Endothelial cell of hepatic sinusoid (primary cell): ENCODE results near the gene DLK1.

Source experiments
- in situ Hi-C: cut with HindIII; loops from 2 replicates; pipeline ENCODE4 v1.10.0; 2017; ENCODE audit warnings: low sequenced_read_pairs

DLK1 gene

DNA sequence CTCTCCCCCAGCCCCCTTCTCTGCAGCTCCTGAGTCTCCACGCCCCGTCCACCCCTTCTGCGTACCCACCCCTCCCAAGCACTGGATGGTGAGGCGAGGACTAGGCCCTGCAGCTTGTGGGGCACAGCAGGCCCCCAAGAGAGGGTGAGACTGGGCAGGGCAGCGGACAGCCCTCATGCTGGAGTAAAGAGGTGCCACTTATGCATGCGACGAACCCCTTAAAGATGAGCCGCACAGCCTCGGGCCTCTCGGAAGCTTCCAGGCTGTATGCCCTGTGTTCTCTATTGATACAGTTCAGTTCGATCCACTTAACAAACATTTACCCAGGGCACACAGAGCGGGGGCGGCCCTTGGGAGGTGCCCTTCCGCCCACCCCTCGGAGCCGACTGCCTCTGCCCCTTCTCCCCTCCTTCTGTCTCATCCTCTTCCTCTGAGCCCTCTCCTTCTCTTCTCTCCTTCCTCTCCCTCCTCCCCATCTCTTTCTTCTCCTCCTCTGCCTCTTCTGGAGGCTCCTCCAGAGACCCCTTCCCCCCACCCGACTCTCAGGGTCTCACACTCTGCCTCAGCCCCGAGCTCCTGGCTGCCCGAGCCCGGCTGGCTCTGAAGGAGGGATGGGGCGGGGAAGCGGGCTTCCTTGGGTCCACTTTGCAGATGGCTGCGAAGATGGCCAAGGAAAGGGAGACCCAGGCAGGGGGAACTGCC is 32.7 kb upstream of the DLK1 start:
- in situ Hi-C loops, result no loop called here

DNA sequence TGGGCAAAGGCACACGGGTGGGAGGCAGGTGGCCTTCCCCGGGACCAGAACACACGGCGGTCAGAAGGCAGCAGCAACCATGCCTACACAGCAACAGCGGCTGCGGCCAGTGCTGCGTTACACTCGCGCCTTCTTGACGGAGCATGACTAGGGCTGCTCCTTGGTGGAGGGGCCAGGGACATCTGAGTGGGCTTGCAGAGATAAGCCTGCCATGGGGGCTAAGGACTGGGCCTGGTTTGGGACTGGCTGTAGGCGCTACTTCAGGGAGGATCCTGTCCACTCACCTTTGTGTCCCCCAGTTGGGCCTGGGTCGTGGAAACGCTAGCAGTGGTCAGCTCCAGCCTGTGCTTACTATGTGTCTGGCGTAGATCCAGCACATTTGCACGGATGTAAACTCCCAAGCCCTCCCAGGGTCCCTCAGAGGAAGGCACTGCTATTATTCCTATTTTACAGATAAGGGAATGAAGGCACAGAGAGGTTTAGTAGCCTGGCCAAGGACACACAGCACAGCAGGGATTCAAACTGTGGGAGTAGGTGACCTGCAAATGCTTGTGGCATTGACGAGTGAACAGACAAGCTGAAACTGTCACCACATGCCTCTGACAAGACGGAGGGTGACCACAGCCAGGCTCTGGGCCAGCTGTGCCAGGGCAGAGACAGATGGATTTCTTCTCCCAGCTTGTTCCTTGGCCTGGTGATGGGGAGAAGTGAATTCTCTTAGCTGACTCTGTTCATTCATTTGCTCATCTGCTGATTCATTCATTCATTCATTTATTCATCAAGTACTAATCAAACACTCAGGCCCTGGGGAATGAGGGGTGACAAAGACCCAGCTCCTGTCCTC is 31.9 kb upstream of the DLK1 start:
- in situ Hi-C loops, result no loop called here

DNA sequence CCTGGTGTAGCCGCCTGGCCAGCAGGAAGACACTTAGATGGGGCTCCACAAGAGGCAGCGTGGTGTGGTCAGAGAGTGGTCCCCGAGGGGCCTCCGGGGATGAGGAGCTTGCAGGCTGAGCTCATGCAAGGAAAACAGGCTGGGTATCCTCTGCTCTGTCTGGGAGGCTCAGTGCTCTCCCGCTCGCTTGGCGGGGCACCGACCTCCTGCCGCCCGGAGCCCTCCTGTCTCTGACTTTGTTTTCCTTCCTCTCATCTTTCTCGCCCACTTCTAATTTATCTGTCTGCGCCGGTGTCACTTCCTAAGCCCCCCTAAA is 31.3 kb upstream of the DLK1 start:
- in situ Hi-C loops, result no loop called here

DNA sequence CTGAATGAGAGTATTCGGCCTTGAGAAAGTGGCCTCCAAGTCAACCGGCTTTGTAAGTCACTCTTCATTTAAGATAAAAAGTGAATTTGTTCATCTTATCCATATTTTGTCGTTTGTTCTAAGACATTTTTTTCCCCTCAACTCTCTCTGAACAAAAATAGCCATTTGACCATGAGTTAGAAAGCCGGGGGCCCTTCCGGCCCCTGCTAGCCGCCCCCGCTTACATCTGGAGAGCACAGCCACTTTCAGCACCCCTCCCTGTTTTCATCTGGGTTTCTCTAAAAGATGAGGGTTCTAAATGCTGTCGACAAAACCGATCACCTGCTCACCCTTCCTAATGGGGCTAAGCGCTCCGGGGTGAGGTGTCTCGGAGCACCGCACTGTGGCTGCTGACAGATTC is 30.7 kb upstream of the DLK1 start:
- in situ Hi-C loops, result no loop called here

DNA sequence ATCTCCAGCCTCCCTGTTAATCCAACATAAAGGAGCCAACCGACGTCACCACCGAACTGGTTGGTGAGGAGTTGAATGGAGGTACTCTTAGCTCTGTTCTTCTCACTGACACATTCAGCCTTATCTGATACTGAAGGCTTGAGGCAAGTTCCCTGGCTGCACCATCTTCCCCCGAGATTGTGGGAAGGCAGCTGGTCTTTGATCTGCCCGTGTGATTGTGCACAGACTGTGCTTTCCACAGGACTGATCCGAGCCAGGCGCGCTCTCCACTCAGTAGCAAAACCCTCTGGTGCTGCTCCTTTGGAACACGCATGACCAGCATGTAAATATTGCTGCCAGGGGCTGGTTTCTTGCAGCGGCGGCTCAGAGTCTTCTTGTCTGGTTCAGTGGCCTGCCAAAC is 30.1 kb upstream of the DLK1 start:
- in situ Hi-C loops, result no loop called here

DNA sequence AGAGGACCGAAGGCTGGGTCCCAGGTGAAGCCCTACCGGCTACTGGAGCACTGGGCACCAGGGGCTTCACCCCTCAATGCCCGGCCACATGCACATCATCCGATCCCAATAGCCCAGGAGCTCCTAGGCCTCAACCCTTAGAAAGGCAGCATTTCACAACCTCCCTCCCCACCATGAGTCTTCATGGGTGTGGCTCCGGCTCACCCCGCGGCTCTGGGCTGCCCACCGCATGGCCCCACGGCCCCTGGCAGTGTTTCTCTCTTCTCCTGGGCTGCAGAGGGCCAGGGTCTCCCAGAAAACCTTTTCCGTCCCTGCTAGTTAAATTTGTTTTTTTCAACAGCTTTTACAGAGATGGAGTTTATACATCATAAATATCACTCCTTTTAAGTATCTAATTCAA is 28.6 kb upstream of the DLK1 start:
- in situ Hi-C loops, result no loop called here

GRCh38 chr14:100698666-100699448 is 27.8 kb upstream of the DLK1 start:
- in situ Hi-C loops, result no loop called here

- in situ Hi-C loops, result no loop called here
These were observed 25.4 kb upstream of the DLK1 start for GRCh38 chr14:100701314-100701713.

DNA sequence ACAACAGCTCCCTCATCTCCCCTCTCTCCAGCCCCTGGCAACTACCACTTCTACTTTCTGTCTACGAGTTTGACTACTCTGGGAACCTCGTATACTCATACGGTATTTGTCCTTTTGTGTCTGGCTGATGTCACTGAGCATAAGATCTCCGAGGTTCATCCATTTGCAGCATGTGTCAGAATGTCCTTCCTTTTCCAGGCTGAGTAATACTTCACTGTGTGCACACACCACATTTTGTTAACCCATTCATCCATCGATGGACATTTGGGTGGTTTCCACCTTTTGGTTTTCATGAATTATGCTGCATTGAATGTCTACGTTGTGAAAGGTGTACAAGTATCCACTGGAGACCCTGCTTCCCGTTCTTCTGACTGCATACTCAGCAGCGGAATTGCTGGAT is 24.1 kb upstream of the DLK1 start:
- in situ Hi-C loops, result no loop called here

- in situ Hi-C loops, result no loop called here
These were observed 23.1 kb upstream of the DLK1 start for GRCh38 chr14:100703386-100704220.

- in situ Hi-C loops, result no loop called here
These were observed 20.5 kb upstream of the DLK1 start for GRCh38 chr14:100706200-100706599.

DNA sequence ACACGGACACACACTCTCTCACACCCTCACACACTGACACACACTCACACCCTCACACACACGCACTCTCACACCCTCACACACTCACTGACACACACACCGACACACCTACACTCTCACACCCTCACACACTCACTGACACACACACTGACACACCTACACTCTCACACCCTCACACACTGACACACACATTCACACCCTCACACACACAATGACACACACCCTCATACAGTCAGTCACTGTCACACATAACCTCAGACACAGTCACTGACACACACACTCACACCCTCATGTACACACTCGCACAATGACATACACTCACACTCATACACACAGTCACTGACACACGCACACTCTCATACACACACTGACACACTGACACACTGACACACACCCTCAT is 19.8 kb upstream of the DLK1 start:
- in situ Hi-C loops, result no loop called here

GRCh38 chr14:100708425-100709288 is 18.0 kb upstream of the DLK1 start:
- in situ Hi-C loops, result no loop called here

DNA sequence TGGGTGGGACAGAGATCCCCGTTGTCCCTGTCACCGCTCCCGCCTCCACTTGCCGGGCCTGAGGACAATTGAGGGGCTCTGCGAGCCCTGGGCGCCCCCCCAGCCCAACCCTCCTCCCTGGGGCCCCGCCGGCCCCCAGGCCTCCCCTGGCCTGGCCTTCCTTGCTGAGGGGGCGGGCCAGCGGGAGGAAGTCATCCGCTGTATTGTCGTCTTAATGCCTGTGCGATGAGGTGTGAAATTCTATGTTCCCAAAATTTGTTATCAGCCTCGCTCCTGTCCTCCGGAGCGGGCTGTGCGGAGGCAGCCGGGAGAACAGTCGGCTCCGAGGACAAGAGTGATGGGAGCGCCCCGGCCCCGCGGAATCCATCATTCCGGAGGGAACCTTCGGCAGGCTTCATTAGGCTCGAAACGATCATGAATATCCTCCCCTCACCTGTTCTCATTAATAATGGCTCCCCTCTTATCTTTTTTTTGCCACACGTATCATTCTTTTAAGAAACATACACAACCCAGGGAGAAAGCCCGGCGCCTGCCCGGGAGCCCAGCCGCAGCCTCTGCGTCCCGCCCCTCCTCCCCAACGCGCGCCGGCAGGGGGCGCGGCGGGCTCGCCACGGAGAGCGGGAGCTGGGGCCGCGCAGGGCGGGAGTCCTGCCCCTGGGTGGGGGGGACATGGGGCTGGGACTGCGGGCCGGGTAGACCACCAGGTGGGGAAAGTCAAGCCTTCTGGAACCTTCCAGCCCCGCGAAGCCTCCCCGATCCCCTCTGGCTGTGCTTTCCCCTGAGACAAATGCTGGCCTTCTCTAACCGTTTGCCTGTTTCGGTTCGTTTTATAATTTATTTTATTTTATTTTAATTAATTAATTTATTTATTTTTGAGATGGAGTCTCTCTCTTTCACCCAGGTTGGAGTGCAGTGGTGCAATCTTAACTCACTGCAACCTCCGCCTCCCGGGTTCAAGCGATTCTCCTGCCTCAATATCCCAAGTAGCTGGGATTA is 17.1 kb upstream of the DLK1 start:
- in situ Hi-C loops, result no loop called here

DNA sequence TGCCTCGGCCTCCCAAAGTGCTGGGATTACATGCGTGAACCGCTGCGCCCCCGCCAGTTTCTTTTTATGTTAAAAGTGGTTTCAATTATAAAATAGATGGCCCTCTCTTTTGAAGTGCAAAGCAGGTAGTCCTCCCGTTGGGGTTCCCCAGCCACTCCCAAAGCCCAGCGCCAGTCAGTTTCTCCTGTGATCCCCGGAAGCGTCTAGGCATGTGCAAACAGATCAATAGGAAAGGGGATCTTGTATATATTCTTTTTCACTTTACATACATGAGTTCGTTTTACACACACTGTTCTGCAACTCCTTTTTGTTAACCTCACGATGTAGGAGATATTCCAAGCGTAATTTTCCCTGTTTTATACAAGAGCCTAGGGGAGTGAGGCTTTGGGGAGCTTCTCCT is 16.3 kb upstream of the DLK1 start:
- in situ Hi-C loops, result no loop called here

DNA sequence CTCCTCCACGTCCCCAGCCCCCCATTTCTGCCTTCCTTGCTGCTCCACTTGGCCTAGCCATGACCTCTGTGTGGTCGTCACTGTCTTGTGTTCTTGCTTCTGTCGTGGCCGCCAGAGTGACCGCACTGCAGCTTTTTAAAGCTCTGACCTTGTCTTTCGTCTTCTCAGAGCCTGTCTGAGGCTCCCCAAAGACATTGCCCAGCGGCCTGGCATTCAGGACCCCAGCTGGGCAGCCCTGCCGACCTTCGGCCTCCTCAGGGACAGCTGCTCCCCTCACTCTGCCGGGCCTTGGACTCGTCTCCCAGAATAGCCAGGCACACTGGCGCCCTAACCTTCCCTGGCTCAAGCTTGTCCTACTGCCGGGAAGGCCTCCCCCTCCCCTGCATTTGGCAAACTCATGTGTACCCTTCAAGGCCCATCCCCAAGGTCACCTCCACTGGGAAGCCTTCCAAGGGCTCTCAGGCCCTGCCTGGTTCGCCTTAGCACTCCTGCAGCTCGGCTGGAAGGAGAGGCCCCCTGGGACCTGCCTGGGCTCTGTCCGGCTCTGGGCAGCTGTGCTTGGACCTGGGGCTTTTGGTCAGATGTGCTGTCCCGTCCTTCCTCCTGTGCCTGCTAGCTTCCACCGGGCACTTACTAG is 15.7 kb upstream of the DLK1 start:
- in situ Hi-C loops, result no loop called here

DNA sequence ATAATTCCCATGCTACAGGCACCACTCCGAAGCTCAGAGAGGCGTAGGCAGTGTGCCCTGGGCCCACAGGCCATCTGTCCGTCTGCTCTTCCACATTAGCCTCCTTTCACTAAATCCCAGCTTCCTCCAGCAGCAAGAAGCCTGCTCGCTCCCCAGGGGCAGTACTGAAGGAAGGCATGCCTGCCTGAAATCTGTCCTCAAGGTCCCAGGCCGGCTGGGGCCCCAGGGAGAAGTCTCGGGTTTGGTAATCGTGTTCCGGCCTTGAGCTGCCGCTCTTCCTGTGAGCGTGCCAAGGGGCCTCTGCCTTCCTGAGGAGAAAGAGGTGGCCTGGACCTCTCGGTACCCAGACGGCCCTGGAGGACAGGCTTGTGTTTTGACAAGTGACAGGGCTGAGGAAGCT is 15.2 kb upstream of the DLK1 start:
- in situ Hi-C loops, result no loop called here

DNA sequence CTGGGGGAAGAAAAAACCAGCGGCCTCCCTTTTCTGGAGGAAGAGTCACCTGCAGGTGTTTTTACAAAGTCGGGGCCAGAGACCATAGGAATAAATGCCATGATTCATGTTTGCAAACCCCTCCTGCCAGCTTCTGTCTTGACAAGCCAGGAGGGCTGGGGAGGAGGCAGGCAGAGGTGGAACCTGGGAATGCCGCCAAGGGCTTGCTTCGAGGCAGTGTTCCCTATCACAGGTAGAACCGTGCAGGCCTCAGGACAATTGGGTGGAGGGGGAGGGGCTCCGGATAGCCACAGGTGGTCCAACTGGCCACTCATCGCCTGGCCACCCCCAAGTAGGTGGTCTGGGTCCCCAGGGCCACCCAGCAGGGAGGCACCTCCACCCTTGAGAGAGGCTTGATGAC is 14.2 kb upstream of the DLK1 start:
- in situ Hi-C loops, result no loop called here
